ENCODE measurements around the gene CARHSP1. TPM values are rescaled to one million over a fixed set of nuclear protein-coding genes. Genes with fewer than 3 reads are reported as not detected.

CARHSP1 gene
- polyA plus RNA-seq, 3 donors, result 32.0 to 60.3 (median 52.0) TPM

DNA sequence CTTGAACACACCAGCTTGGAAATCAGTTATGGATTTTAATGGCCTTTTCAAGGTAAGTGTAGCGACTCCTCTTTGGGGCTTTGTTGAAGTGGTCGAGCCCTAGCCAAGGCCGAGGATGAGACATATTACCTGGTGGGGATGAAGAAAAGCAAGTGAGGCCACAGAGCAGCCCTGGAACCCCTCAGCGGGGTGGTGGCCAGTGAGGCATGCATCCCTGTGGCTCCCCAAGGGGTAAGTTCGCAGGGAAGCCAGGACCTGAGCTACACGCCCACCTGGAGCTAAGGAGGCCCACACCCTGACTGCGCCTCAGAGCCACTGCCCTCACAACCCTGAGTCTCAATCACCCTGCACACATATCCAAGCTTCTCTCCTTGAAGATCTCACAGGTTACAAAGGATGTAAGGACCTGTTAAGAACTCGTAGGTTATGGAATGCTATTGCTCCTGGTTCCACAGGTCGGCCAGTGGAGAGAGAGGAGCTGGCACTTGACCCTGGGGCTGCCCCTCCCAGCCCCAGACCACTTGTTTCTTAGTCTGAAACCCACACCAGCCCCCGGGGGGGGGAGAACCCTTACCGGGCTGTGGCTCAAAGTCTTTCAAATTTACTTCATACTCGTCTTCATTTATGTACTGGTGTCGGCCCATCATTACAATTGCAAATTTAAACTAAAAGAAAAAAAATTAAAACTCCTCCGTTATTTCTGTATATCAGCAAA lies 25.3 kb upstream of the CARHSP1 start:
- H3K27ac ChIP-seq (ENCODE audit: low read depth in 1 of 2, low read length in 2 of 2), result no peak overlapping the region
- H3K4me2 ChIP-seq (replicated peaks; ENCODE audit: extremely low read depth, low read length, poor library complexity, severe bottlenecking), result no peak overlapping the region
- Mint-ChIP-seq H3K36me3 (peaks cover 87 to 96% of the 10 kb centered on the region in 2 donors), H3K4me1 (no peaks in the 10 kb centered on the region), H3K4me3 (no peak overlapping the region), H3K27ac (no peak overlapping the region), H3K27me3 (ENCODE audit: low read depth in 3 of 3) (peaks cover 0 to 2% (median 0%) of the 10 kb centered on the region in 3 donors), H3K9me3 (no peaks in the 10 kb centered on the region)
- 98% methylated on average over 6 of the region's 14 CpGs for WGBS (ENCODE audit: insufficient coverage)
- H3K9ac ChIP-seq (ENCODE audit: insufficient read depth, low read length, poor library complexity, severe bottlenecking), result no peak overlapping the region
- DNase-seq, result no peak
- peaks cover 91 to 98% of the 10 kb centered on the region in 2 donors for H3K36me3 ChIP-seq (replicated peaks in 1 of 2; ENCODE audit: control insufficient read depth in 1 of 2, insufficient read depth in 2 of 2, low read length in 2 of 2)
- H4K20me1 ChIP-seq (ENCODE audit: insufficient read depth, low read length), result peaks cover 75% of the 10 kb centered on the region
- no peaks in the 10 kb centered on the region for H3K27me3 ChIP-seq (ENCODE audit: control insufficient read depth in 2 of 2, insufficient read depth in 2 of 2, low read length in 2 of 2)
- intact Hi-C loops (cut with micrococcal nuclease), result no loop called here
- TF ChIP-seq, protein P1, sequence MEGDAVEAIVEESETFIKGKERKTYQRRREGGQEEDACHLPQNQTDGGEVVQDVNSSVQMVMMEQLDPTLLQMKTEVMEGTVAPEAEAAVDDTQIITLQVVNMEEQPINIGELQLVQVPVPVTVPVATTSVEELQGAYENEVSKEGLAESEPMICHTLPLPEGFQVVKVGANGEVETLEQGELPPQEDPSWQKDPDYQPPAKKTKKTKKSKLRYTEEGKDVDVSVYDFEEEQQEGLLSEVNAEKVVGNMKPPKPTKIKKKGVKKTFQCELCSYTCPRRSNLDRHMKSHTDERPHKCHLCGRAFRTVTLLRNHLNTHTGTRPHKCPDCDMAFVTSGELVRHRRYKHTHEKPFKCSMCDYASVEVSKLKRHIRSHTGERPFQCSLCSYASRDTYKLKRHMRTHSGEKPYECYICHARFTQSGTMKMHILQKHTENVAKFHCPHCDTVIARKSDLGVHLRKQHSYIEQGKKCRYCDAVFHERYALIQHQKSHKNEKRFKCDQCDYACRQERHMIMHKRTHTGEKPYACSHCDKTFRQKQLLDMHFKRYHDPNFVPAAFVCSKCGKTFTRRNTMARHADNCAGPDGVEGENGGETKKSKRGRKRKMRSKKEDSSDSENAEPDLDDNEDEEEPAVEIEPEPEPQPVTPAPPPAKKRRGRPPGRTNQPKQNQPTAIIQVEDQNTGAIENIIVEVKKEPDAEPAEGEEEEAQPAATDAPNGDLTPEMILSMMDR (IDR thresholded peaks at IDR 0.05), result no peak
- H3K9me3 ChIP-seq (replicated peaks in 1 of 2; ENCODE audit: control insufficient read depth in 1 of 2, insufficient read depth in 1 of 2, low read length in 2 of 2), result no peaks in the 10 kb centered on the region
- H3K4me3 ChIP-seq (replicated peaks in 1 of 3; ENCODE audit: low read depth in 2 of 3, low read length in 3 of 3), result no peak overlapping the region
- H2AFZ ChIP-seq (ENCODE audit: insufficient read depth, low read depth, low read length, poor library complexity, severe bottlenecking), result no peak overlapping the region
- no peaks in the 10 kb centered on the region for H3K4me1 ChIP-seq (ENCODE audit: control insufficient read depth in 1 of 2, insufficient read depth in 2 of 2, low read length in 2 of 2)
- H3K79me2 ChIP-seq (ENCODE audit: insufficient read depth, low read length), result no peaks in the 10 kb centered on the region

DNA sequence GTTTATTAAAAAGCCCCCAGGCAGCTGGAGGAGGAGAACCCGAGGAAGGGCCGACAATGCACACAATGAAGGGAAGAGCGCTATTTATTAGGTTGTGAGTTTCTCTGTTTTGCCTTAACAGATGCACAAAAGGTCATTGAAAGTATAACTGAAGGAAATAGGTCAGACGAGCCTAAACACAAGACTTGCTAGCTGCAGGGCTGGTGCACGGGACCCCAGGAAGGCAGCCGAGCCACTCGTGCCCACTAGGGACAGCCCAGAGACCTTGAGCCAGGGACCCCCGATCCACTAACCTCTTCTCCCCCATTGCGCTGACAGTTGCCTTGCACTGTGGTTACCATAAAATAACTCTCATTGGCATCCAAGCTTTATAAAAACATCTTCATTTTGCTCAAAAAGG lies 24.6 kb upstream of the CARHSP1 start:
- H3K79me2 ChIP-seq (ENCODE audit: insufficient read depth, low read length), result no peaks in the 10 kb centered on the region
- no peak overlapping the region for H3K4me2 ChIP-seq (replicated peaks; ENCODE audit: extremely low read depth, low read length, poor library complexity, severe bottlenecking)
- Mint-ChIP-seq H3K4me1 (no peaks in the 10 kb centered on the region), H3K27me3 (ENCODE audit: low read depth in 3 of 3) (peaks cover 0 to 2% (median 0%) of the 10 kb centered on the region in 3 donors), H3K4me3 (no peak overlapping the region), H3K27ac (peak overlapping the region in 2 of 7 donors; percentile 20 to 44), H3K9me3 (no peaks in the 10 kb centered on the region), H3K36me3 (peaks cover 81 to 89% of the 10 kb centered on the region in 2 donors)
- intact Hi-C loops (cut with micrococcal nuclease), result no loop called here
- WGBS (ENCODE audit: insufficient coverage), result 94% methylated on average over 9 of the region's 9 CpGs
- no peak for DNase-seq
- TF ChIP-seq, protein P1 (IDR thresholded peaks at IDR 0.05), result no peak
- H3K4me1 ChIP-seq (ENCODE audit: control insufficient read depth in 1 of 2, insufficient read depth in 2 of 2, low read length in 2 of 2), result no peaks in the 10 kb centered on the region
- no peak overlapping the region for H3K9ac ChIP-seq (ENCODE audit: insufficient read depth, low read length, poor library complexity, severe bottlenecking)
- no peaks in the 10 kb centered on the region for H3K27me3 ChIP-seq (ENCODE audit: control insufficient read depth in 2 of 2, insufficient read depth in 2 of 2, low read length in 2 of 2)
- no peak overlapping the region for H3K27ac ChIP-seq (ENCODE audit: low read depth in 1 of 2, low read length in 2 of 2)
- no peaks in the 10 kb centered on the region for H3K9me3 ChIP-seq (replicated peaks in 1 of 2; ENCODE audit: control insufficient read depth in 1 of 2, insufficient read depth in 1 of 2, low read length in 2 of 2)
- peaks cover 84 to 91% of the 10 kb centered on the region in 2 donors for H3K36me3 ChIP-seq (replicated peaks in 1 of 2; ENCODE audit: control insufficient read depth in 1 of 2, insufficient read depth in 2 of 2, low read length in 2 of 2)
- H4K20me1 ChIP-seq (ENCODE audit: insufficient read depth, low read length), result peaks cover 78% of the 10 kb centered on the region
- no peak overlapping the region for H2AFZ ChIP-seq (ENCODE audit: insufficient read depth, low read depth, low read length, poor library complexity, severe bottlenecking)
- no peak overlapping the region for H3K4me3 ChIP-seq (replicated peaks in 1 of 3; ENCODE audit: low read depth in 2 of 3, low read length in 3 of 3)
